ENCODE measurements around the gene NUP88.

- TF ChIP-seq TAF1 (IDR thresholded peaks at IDR 0.05; ENCODE audit: borderline replicate concordance, insufficient read depth, low read length), result no peak
- no peak for TF ChIP-seq SIN3A (IDR thresholded peaks at IDR 0.05; ENCODE audit: borderline replicate concordance, insufficient read depth, low read length)
- TF ChIP-seq POLR2AphosphoS5 (IDR thresholded peaks at IDR 0.05; ENCODE audit: low read depth, low read length), result no peak
- no peak for TF ChIP-seq REST (IDR thresholded peaks at IDR 0.05; ENCODE audit: insufficient read depth in 1 of 2, low read depth in 2 of 2, low read length in 2 of 2)
- no peak for TF ChIP-seq FOXP2 (optimal IDR thresholded peaks at IDR 0.05; ENCODE audit: borderline replicate concordance, extremely low read depth, extremely low read length, insufficient read depth)
Observed at GRCh38 chr17:5364156-5364555, 55.3 kb downstream of the NUP88 start.

All from PFSK-1 (cell line).